GM18870 (cell line): ENCODE data around the gene MRGPRD.

Experiments
- ATAC-seq: cut with Tn5 transposase; IDR thresholded peaks from one replicate; pipeline ENCODE4 v1.9.1; 2021; ENCODE audit warnings: moderate library complexity; ENCODE audit not compliant: unreplicated experiment

The MRGPRD gene

GRCh38 chr11:68933605-68934320 lies 47.0 kb downstream of the MRGPRD start:
- ATAC-seq: no peak

- no peak for ATAC-seq
Observed at GRCh38 chr11:68932933-68933577, 47.7 kb downstream of the MRGPRD start.

DNA sequence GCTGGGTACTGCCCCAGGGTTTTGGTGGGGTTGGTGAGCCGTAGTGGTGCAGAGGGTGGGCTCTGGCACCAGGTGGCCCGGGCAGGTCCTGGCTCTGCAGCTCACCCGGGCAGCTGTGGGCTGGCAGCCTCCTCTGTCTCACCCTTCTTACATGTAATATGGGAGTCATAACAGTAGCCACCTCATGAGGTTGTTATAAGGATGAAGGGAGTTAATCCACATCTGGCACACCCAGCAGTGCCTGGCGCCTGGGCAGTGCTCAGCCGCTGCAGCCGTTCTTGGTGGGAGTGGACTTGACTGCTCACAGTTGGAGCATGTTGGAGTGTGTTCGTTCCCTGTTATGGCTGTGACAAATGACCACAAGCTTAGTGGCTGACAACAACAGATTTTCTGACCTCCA lies 48.4 kb downstream of the MRGPRD start:
- no peak for ATAC-seq

GRCh38 chr11:68931911-68932310 lies 48.9 kb downstream of the MRGPRD start:
- no peak for ATAC-seq

- ATAC-seq: no peak
Observed at GRCh38 chr11:68930991-68931855, 49.6 kb downstream of the MRGPRD start.
